ENCODE results near the gene CHIC2. TPM values are rescaled to one million over a fixed set of nuclear protein-coding genes. Genes with fewer than 3 reads are reported as not detected.

CHIC2 gene
- total RNA-seq, 1 experiment from 2014 or later, result 8.2 TPM

- H3K4me1 Mint-ChIP-seq, result peaks cover 41% of the 10 kb centered on the region in 2 experiments
- H3K9me3 Mint-ChIP-seq, result no peaks in the 10 kb centered on the region
- H3K56ac ChIP-seq (ENCODE audit: insufficient read length, low read depth, low read length), result no peak overlapping the region
- H3K27me3 Mint-ChIP-seq (ENCODE audit: low read depth), result no peaks in the 10 kb centered on the region
- H3K23me2 ChIP-seq (ENCODE audit: insufficient read length, low read depth, low read length, poor library complexity, severe bottlenecking), result no peaks in the 10 kb centered on the region
- no peak overlapping the region for H3K4me2 ChIP-seq (ENCODE audit: insufficient read depth, insufficient read length, low read length)
- no peak overlapping the region for H4K8ac ChIP-seq (replicated peaks; ENCODE audit: insufficient read length, low read depth, low read length)
- no peak overlapping the region for H3K4ac ChIP-seq (ENCODE audit: low read depth, low read length)
- no peak overlapping the region for H2BK120ac ChIP-seq (ENCODE audit: low read depth, low read length, poor library complexity, severe bottlenecking)
- H3T11ph ChIP-seq (ENCODE audit: low read length), result no peak overlapping the region
- no peak overlapping the region for H2BK5ac ChIP-seq (ENCODE audit: insufficient read length, low read length)
- H3K14ac ChIP-seq (ENCODE audit: insufficient read depth, low read length), result no peak overlapping the region
- H2BK12ac ChIP-seq (ENCODE audit: insufficient read length, low read depth, low read length), result no peak overlapping the region
- no peak overlapping the region for H2BK15ac ChIP-seq (ENCODE audit: low read depth, low read length)
- H2AK5ac ChIP-seq (ENCODE audit: insufficient read length, low read length), result no peak overlapping the region
- peaks cover 5% of the 10 kb centered on the region; the same call in 1 of the 2 replicates for H3K4me1 ChIP-seq (ENCODE audit: insufficient read depth, low read length)
- no peaks in the 10 kb centered on the region for H3K36me3 Mint-ChIP-seq (ENCODE audit: insufficient read depth in 1 of 3, low read depth in 3 of 3)
- no peak overlapping the region for H2AFZ ChIP-seq (ENCODE audit: low read length)
- no peak overlapping the region for H3K23ac ChIP-seq (ENCODE audit: insufficient read length, low read depth, low read length)
- H3K27ac Mint-ChIP-seq, result no peak overlapping the region
- no peaks in the 10 kb centered on the region for H4K20me1 ChIP-seq (ENCODE audit: control insufficient read depth, insufficient read depth, insufficient read length)
- H2BK20ac ChIP-seq (ENCODE audit: low read depth, low read length, poor library complexity, severe bottlenecking), result no peak overlapping the region
- WGBS (ENCODE audit: extremely low coverage, insufficient read length, low lambda C conversion rate), result no CpG with 5 or more reads among the region's 1 CpG
- H3K9me3 ChIP-seq (ENCODE audit: control insufficient read depth, low read depth, low read length), result peaks cover 8% of the 10 kb centered on the region
- H4K91ac ChIP-seq (ENCODE audit: insufficient read length, low read depth, low read length), result no peak overlapping the region
- DNase-seq, result no peak
- no peak for TF ChIP-seq CTCF (conservative IDR thresholded peaks at IDR 0.05)
- H3K27me3 ChIP-seq (ENCODE audit: insufficient read depth, low read length), result no peaks in the 10 kb centered on the region
- H3K79me1 ChIP-seq (ENCODE audit: insufficient read depth, low read depth, low read length, poor library complexity, severe bottlenecking), result no peaks in the 10 kb centered on the region
- no peak overlapping the region for H3K9ac ChIP-seq (ENCODE audit: extremely low read depth, insufficient read length, low read length)
- H3K27ac ChIP-seq (ENCODE audit: insufficient read length, low read depth, low read length), result no peak overlapping the region
- no peak overlapping the region for H4K5ac ChIP-seq (ENCODE audit: insufficient read length, low read depth, low read length)
- H3K79me2 ChIP-seq (ENCODE audit: insufficient read depth, low read length), result no peaks in the 10 kb centered on the region
- H3K18ac ChIP-seq (ENCODE audit: insufficient read length, low read depth, low read length), result no peak overlapping the region
- H3K4me3 Mint-ChIP-seq, result no peak overlapping the region
Measured at GRCh38 chr4:54017974-54018373, 46.4 kb downstream of the CHIC2 start.
